Hindlimb muscle (tissue), 1 donor: ENCODE data around the gene FAM110D. TPM values are rescaled to one million over a fixed set of nuclear protein-coding genes. Genes with fewer than 3 reads are reported as not detected.

Experiments
- DNase-seq: peaks from one replicate; pipeline ENCODE4 v3.0.0-alpha.2; 2013
- polyA plus RNA-seq: library from polyadenylated mRNA; unstranded; fragments of 120-200 nt; gene quantifications from one replicate; pipeline ENCODE4 v1.2.1, GENCODE V29; 2013; ENCODE audit not compliant: insufficient read length

The FAM110D gene
- 0.98 TPM for polyA plus RNA-seq

DNA sequence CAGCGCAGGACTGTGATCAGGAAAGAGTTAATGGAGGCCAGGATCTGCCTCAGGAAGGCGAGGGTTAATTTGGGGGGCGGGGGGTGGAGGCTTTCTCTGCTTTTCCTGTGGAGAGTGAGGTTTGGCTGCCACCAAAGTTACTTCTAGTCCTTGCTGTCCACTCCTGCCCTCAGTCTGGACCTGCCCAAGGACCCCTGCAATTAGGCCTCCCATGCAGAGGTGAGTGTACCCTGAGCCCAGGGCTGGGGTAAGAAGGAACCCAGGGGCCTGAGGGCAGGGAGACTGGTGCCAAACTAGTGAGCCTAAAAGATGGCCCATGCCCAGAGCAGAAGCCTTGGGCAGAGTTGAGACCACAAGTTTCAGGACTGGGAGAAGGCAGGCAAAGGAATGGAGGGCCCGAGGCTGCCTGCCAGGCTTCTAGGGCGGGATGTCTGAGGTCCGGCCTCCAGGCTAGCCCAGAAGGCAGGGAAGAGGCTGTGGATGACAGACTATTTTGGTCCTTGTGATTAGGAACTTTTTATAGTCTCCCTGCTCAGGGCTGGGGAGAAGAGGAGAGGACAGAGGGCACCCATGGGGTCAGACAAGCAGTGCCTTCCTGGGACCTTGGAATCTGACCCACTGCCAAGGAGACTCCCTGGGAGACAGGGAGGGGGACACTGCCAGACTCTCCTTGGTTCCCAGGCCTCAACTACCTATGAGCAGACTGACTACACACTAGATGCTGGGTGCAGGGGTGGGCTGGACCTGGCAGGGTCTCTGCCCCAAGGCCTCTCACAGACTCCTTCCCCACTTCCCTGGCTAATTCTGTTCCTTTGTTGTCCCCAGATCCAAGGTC is at the start of gene FAM110D:
Gene FAM110D (plus strand): TSS at position 172 of the 835 bp plus-strand sequence. CDS start 2,213 bp downstream, outside the sequence.
- no peak for DNase-seq

- DNase-seq, result no peak
Measured at GRCh38 chr1:26109229-26110164, 49.4 kb upstream of the FAM110D start.

DNA sequence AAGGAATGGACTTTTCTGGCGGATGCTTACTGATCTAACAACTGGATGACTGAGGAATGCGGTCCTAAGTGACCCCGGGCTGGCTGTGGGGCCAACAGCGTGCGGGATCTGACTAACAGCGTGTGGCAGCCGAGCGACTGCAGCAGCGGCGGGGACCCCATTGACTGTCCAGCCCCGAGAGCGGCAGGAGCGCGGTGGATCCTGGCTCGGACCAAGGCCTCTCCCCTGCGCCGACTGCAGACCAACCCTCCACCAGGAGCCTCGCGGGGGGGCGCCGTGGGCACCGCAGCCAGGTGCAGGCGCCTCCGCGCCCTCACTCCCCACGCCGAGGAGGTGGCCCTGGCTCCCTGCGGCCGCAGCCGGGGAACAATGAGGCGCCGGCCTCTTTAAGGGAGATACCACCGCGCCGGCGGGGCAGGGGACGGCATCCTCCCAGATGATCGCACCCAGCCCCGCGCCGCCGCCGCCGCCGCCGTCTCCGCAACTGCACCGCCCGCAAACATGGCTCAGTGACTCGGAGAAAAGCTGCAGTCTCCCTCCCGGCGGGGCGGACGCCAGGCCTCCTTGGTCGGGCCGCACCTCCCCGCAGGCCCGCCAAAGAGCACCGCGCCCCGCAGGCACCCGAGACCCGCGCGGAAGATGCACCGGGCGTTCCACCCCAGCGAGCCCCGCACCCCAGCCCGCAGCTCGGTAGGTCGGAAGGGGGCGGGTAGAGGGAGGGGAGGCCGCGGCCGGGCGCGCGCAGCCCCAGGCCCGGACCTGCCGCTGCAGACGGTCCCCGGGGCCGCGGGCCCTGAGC is 47.9 kb upstream of the FAM110D start:
- peak; percentile 71 for DNase-seq

- DNase-seq, result peak; percentile 98
Measured at GRCh38 chr1:26111530-26112406, 47.1 kb upstream of the FAM110D start, which contains the start of gene PDIK1L. PDIK1L (plus strand) TSS chr1:26111824; CDS start chr1:26114309, 2,485 bp downstream.

DNA sequence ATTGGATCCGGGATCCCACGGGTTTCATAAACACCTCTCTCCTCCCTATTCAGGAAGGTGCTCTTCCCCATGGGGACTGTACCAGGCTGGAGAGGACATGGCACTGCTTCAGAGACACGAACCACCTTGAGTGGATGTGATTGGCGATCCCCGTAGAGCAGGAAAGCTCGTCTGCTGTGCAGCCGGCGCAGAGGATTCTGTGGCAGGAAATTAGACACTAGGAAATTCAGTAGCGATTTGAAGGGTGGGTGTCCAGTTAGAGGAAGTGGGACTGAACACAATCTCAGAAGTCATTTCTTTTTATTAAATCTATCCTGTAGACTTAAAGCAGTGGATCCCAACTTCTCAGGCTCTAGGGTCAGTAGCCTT is 46.5 kb upstream of the FAM110D start:
- DNase-seq, result no peak

DNA sequence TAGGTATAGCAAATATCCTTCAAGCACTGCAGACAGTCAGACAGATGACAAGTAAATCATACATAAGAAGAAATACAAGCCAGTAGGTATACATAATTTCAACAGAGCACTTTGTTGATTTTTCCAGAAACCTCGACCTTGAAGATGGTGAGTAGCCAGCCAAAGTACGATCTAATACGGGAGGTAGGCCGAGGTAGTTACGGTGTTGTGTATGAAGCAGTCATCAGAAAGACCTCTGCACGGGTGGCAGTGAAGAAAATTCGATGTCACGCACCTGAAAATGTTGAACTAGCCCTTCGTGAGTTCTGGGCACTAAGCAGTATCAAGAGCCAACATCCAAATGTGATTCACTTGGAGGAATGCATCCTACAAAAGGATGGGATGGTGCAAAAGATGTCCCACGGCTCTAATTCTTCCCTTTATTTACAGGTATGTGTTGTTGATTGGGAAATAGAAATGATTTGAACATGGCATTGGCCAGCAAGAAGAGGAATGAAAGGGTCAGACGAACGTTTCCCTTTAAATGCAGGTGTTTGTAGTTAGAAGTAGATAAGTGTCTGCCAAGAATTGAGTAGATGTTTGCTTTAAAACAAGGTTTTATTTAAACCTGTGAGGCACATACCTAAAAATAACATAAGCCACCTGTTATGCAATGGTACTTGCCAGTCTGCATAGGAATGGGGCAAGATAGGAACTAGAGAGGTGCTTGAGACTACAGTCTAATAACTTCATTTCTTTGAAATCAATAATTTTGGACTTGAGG is 44.5 kb upstream of the FAM110D start:
- DNase-seq, result no peak

GRCh38 chr1:26119892-26120608 is 38.8 kb upstream of the FAM110D start:
- DNase-seq, result no peak

DNA sequence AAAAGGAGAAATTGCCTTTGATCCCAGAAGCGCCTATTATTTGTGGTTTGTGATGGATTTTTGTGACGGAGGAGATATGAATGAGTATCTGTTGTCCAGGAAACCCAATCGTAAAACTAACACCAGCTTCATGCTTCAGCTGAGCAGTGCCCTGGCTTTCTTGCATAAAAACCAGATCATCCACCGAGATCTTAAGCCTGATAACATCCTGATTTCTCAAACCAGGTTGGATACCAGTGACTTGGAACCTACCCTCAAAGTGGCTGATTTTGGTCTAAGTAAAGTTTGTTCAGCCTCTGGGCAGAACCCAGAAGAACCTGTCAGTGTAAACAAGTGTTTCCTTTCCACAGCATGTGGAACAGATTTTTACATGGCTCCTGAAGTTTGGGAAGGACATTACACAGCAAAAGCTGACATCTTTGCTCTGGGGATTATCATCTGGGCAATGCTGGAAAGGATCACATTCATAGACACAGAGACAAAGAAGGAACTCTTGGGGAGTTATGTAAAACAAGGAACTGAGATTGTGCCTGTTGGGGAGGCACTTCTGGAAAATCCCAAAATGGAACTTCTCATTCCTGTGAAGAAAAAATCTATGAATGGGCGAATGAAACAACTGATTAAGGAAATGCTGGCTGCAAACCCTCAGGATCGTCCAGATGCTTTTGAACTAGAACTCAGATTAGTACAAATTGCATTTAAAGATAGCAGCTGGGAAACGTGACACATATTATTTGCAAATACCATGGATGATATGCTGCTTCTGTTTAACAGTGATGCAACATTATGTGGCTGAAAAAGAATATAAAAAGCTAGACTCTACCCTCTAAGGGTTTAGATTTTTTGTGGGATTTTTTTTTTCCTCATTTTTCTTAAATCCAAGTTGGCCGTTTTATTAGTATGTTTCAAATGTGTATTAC is 36.8 kb upstream of the FAM110D start:
- DNase-seq, result no peak

- DNase-seq, result no peak
Measured at GRCh38 chr1:26122988-26123973, 35.6 kb upstream of the FAM110D start.

- DNase-seq, result no peak
Measured at GRCh38 chr1:26124418-26125331, 34.2 kb upstream of the FAM110D start.

DNA sequence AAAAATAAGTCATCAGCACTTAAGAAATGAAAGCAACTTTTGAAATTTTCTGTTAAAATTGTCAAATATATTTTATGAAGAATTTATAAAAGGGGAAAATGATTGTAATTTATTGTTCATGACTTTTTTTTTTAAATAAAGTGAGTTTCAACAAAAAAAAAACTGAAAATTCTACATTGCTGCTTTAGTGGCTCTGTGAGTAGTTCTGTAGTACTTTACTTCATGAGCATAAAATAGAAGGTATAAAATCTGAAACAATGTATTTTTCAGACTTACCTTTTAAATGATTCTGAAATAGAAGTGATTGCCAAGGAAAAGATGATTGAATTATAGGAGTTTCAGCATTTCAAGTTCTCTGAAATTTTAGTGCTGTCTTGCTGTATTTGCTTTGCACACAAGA is 33.5 kb upstream of the FAM110D start:
- DNase-seq, result no peak

- no peak for DNase-seq
Measured at GRCh38 chr1:26125946-26126320, 32.9 kb upstream of the FAM110D start.

DNA sequence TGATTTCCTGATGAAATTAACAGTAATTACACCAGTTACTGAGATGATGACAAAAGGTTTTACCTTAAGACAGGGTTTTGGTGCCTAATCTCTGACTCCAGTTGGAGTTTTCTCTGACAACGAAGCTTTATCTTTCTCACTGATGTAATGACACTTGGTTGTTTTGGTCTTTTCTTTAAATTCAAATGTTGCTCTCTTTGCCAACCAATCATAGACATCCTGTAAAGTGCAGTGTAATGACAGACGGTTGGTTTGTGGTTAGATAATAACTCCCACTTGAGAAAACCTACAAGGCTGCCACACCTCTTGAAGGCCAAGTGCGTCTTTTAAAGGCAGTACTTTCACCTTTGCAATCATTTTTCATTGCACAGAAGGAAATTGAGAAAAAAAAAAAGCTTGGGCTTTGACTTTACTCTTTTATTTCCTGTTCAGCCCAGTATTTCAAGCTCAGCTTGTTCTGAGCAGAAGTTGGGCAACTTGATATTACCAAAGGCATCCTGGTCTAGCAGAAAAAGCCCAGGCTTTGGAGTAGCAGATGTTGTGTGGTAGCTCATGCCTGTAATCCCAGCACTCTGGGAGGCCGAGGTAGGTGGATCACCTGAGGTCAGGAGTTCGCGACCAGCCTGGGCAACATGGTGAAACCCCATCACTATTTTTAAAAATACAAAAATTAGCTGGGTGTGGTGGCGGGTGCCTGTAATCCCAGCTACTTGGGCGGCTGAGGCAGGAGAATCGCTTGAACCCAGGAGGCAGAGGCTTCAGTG is 32.4 kb upstream of the FAM110D start:
- DNase-seq, result no peak

DNA sequence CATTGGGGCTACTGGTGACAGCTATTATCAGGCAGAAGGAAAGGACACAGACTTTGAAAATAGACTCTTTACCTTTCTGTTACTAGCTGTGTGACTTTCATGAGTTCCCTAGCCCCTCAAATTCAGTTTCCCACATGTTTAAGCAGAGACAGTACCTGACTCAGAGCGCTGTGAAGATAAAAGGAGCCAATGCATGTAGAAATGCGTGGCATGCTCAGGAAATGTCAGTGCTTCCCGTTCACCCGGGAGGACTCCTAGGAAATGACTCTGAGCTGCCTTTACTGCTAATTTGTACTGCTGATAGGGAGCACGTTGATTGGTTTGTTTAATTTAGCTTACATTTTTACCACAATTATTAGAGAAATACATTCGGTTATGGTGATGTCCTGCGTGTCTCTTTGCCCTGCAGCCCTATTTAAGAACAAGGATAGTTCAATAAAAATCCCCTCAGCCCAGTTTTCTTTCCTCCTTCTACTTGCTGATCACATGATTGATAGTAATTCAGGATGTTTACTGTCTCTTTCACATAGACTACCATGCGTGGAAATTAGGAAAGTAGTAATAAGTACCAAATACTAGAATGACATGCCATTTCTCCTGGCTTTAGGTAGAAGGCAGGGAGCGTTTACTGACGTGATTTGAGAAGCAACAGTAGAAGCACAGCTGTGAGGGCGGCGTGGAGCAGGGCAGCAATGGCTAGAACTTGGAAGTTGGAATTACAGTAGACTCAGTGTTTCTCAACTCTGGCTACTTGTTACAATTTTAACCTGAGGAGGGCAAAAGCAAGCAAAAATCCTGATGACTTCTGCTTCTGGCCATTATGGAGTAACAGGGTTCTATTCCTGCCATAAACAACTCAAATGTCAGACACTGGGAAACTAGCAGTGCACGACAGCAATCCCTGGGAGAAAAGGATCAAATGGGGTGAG is 31.4 kb upstream of the FAM110D start:
- no peak for DNase-seq
